H1 (cell line): ENCODE data around the gene TBX15. TPM values are rescaled to one million over a fixed set of nuclear protein-coding genes. Genes with fewer than 3 reads are reported as not detected.

Source experiments
- CHD2 ChIP-seq: IDR thresholded peaks from 2 replicates; pipeline ENCODE4 v1.6.1; 2012; ENCODE audit warnings: low read length, improper control_type of control experiment
- HDAC2 ChIP-seq, 2 experiments: fragments of 300-600 bp in 1 of 2; sonication (generic) in 1 of 2; IDR thresholded peaks; 2 replicates each; pipeline ENCODE4 v1.6.1; 2011 to 2012; ENCODE audit warnings: low read depth in 2 of 2, low read length in 2 of 2, mild to moderate bottlenecking in 2 of 2, moderate library complexity in 2 of 2, borderline replicate concordance in 1 of 2, inconsistent platforms in 1 of 2
- JUN ChIP-seq: IDR thresholded peaks from 2 replicates; pipeline ENCODE4 v1.6.1; 2011; ENCODE audit warnings: low read depth, mild to moderate bottlenecking, improper control_type of control experiment, low read length
- JUND ChIP-seq: IDR thresholded peaks from 2 replicates; pipeline ENCODE4 v1.6.1; 2011; ENCODE audit warnings: mild to moderate bottlenecking, improper control_type of control experiment, low read length
- NANOG ChIP-seq: IDR thresholded peaks from 2 replicates; pipeline ENCODE4 v1.6.1; 2011; ENCODE audit warnings: low read length, low read depth, mild to moderate bottlenecking, inconsistent platforms; ENCODE audit not compliant: insufficient read depth, poor library complexity, severe bottlenecking
- POLR2AphosphoS5 ChIP-seq: IDR thresholded peaks from 2 replicates; pipeline ENCODE4 v1.6.1; 2011; ENCODE audit warnings: low read depth, low read length
- RAD21 ChIP-seq, 2 experiments: IDR thresholded peaks in 1 of 2; conservative IDR thresholded peaks in 1 of 2; 2 replicates each; pipeline ENCODE4 v1.6.1; 2011; ENCODE audit warnings: low read depth in 2 of 2, low read length in 2 of 2, improper control_type of control experiment in 1 of 2, inconsistent platforms in 1 of 2, mild to moderate bottlenecking in 1 of 2, moderate library complexity in 1 of 2
- TAF1 ChIP-seq: IDR thresholded peaks from 2 replicates; pipeline ENCODE4 v1.6.1; 2011; ENCODE audit warnings: mild to moderate bottlenecking, low read depth, low read length
- TEAD4 ChIP-seq: IDR thresholded peaks from 2 replicates; pipeline ENCODE4 v1.6.1; 2012; ENCODE audit warnings: low read depth, low read length, inconsistent platforms, mixed read lengths
- polyA plus RNA-seq, 7 experiments: library from polyadenylated mRNA; depleted of rRNA in 3 of 7; stranded (reverse) in 5 of 7; unstranded in 2 of 7; fragments of >200 nt in 5 of 7; fragments of 200-250 nt in 2 of 7; gene quantifications; 1 replicate in 5 of 7; 2 replicates in 1 of 7; 4 replicates in 1 of 7; pipeline versions ENCODE4 v1.2.1 to v1.2.3, GENCODE V29; 2011 to 2013; ENCODE audit warnings: missing spikeins in 2 of 7, mixed read lengths in 2 of 7
- total RNA-seq: library from RNA; stranded (reverse); fragmentation: NEBNext Ultra II Directional; extraction: Animal tissue kit (Norgen Biotek cat#: 25700); gene quantifications from 2 replicates; pipeline ENCODE4 v1.2.1, GENCODE V29; 2021

The TBX15 gene
- total and polyA plus RNA-seq, 2 of the 8 experiments (the other 6 are each of a cell fraction or from before 2014, with no cell fraction given), result 0.14 to 0.24 TPM

DNA sequence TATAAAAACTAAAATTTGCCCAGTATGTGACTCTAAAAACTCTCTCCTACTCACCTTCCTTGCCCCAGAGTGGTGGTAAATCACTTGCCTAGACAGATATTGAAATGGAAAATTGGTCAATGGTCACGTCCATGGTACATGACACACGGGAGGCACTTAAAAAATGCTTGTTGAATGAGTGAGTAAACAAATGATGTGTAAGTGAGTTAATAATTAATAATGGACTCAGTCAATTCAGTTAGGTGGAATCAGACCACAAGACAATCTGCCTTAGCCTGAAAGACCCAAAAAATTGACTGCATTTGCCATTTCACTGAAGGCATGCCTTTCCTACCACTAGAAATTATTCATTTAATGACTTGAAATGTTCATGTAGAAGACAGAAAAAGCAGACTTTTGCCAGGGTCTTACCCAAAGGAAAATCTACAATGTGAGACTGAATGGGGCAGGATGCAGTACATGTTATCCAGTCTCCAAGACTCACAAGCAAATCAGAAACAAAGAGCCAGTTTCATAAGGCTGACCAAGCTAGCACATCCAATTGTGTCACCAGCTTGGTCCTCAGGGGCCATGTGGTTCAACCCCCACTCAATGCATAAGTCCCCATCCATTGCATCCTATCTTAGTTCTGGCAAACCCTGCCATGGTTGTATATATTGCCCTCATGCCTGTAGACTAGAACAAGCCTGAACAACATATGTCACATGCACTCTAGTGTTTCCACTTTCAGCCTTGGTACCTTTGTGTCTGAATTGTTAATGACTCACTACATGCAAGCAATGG, 73.6 kb downstream of the TBX15 start (continued):
- no peak for TF ChIP-seq JUND
- TF ChIP-seq TAF1, result no peak
- TF ChIP-seq TEAD4, result no peak
- TF ChIP-seq RAD21 (IDR thresholded peaks at IDR 0.05 in 1 of 2, conservative IDR thresholded peaks at IDR 0.05 in 1 of 2; ENCODE audit: low read depth in 2 of 2, low read length in 2 of 2), result no peak
- no peak for TF ChIP-seq CHD2
- TF ChIP-seq NANOG, result no peak
- TF ChIP-seq JUN, result no peak
- TF ChIP-seq HDAC2 (IDR thresholded peaks at IDR 0.05; ENCODE audit: borderline replicate concordance in 1 of 2, low read depth in 2 of 2, low read length in 2 of 2), result no peak
- TF ChIP-seq POLR2AphosphoS5, result no peak
